ENCODE results near the gene GCK. TPM values are rescaled to one million over a fixed set of nuclear protein-coding genes. Genes with fewer than 3 reads are reported as not detected.

Gene GCK
- total and polyA plus RNA-seq, 3 donors from 2014 or later: 0.90 to 1.2 (median 0.94) TPM

DNA sequence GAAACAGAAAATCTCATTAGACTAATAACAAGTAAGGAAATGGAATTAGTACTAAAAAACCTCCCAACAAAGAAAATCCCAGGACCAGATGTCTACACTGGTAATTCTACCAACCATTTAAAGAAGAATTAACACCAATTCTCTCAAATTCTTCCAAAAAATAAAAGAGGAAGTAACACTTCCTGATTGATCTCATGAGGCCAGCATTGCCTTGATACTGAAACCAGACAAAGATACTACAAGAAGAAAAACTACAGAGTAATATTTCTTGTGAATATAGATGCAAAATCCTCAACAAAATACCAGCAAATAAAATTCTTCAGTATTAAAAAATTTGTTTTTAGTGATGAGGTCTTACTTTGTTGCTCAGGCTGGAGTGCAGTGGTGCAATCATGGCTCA, 21.3 kb downstream of the GCK start:
- no peak overlapping the region for H3K4me3 ChIP-seq
- no peaks in the 10 kb centered on the region for H3K4me1 ChIP-seq
- H3K36me3 ChIP-seq (ENCODE audit: low read depth, missing control alignments): no peaks in the 10 kb centered on the region
- intact Hi-C loops (cut with DNase I; ENCODE audit: low total_unique reads): no loop called here
- DNase-seq: no peak
- no peak overlapping the region for H3K27ac ChIP-seq
- H3K9me3 ChIP-seq: no peaks in the 10 kb centered on the region
- TF ChIP-seq, protein P1, sequence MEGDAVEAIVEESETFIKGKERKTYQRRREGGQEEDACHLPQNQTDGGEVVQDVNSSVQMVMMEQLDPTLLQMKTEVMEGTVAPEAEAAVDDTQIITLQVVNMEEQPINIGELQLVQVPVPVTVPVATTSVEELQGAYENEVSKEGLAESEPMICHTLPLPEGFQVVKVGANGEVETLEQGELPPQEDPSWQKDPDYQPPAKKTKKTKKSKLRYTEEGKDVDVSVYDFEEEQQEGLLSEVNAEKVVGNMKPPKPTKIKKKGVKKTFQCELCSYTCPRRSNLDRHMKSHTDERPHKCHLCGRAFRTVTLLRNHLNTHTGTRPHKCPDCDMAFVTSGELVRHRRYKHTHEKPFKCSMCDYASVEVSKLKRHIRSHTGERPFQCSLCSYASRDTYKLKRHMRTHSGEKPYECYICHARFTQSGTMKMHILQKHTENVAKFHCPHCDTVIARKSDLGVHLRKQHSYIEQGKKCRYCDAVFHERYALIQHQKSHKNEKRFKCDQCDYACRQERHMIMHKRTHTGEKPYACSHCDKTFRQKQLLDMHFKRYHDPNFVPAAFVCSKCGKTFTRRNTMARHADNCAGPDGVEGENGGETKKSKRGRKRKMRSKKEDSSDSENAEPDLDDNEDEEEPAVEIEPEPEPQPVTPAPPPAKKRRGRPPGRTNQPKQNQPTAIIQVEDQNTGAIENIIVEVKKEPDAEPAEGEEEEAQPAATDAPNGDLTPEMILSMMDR (IDR thresholded peaks at IDR 0.05): no peak
- TF ChIP-seq POLR2A (IDR thresholded peaks at IDR 0.05): no peak
- H3K27me3 ChIP-seq: no peaks in the 10 kb centered on the region

DNA sequence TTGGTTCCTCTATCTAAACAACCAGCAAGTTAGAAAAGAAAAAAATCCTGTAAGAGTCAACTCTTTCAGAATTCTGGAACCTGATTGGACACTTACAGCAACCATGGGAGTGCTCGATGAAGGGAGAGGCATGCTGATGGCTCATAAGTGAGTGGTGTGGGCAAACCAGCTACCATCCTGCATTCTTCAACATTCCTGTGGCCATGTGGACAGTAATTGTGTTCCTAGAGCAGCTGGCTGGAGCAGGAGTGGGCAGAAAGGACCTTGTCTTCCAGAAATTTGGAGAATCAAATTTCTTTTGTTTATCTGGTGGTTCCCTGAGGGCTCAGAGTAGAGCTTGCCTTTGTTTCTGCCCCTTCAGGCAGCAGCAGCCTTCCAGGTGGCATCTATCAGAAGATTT, 25.6 kb downstream of the GCK start:
- no peak for DNase-seq
- Histone ChIP-seq H3K36me3 (ENCODE audit: low read depth, missing control alignments) (no peaks in the 10 kb centered on the region), H3K27ac (no peak overlapping the region), H3K4me1 (no peaks in the 10 kb centered on the region), H3K4me3 (no peak overlapping the region), H3K27me3 (no peaks in the 10 kb centered on the region), H3K9me3 (no peaks in the 10 kb centered on the region)
- intact Hi-C loops (cut with DNase I; ENCODE audit: low total_unique reads): no loop called here
- 54 to 58% methylated on average over 1 of the region's 1 CpG for WGBS, 2 donors
- TF ChIP-seq, protein P1 (IDR thresholded peaks at IDR 0.05): no peak
- no peak for TF ChIP-seq POLR2A (IDR thresholded peaks at IDR 0.05)

DNA sequence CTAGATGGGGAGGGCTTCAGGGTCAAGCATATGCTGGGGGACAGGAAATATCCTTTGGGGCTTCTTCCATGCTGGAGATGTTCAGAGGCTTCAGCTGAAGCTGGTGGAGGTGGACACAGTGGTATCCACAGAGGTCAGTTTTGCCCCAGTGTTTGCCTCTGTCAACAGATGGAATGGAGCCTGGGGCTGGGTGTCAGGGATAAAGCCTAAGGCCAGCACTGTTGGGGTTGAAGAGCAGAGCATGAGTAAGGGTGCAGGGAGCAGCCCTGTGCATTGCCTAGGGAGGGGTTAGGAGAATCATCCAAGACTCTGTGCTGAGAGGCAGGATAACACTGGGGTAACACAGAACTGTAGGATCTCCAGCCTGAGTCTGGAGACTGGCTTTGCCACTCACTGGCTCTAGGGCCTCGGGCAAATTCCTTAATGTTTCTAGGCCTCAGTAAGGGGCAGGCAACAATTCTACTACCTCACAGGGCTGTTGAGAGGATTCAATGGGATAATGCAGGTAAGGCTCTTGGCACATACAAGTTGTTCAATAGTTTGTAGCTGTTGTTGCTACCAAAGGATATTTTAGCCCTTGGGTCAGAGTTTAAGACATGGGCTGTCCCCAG, 26.3 kb downstream of the GCK start:
- intact Hi-C loops (cut with DNase I; ENCODE audit: low total_unique reads): no loop called here
- 88% methylated on average over 1 of the region's 1 CpG; no CpG with 5 or more reads in 1 of the 2 donors for WGBS, 2 donors

DNA sequence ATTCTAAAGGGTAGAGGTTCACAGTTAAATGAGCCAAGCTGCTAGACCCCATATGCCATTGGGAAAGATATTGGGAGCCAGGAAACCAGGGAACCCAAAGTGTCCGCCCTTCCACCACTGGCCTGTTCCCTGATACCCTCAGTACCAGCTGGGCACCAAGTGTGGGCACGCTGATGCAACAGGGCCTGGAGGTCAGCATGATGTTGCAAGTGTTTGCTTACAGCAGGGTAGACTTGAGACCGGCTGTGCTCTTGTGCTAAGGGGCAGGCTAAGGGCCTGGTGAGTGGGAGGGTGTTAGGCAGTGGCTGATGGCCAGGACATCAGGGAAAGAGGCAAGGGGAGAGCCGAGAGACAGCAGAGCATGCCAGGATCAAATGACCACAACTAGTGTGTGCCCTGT, 27.1 kb downstream of the GCK start:
- H3K27ac ChIP-seq: no peak overlapping the region
- no peak for DNase-seq
- 79 to 90% methylated on average over 4 of the region's 4 CpGs for WGBS, 2 donors
- H3K36me3 ChIP-seq (ENCODE audit: low read depth, missing control alignments): no peaks in the 10 kb centered on the region
- H3K4me1 ChIP-seq: no peaks in the 10 kb centered on the region
- H3K9me3 ChIP-seq: no peaks in the 10 kb centered on the region
- no peaks in the 10 kb centered on the region for H3K27me3 ChIP-seq
- intact Hi-C loops (cut with DNase I; ENCODE audit: low total_unique reads): no loop called here
- no peak overlapping the region for H3K4me3 ChIP-seq
- no peak for TF ChIP-seq POLR2A (IDR thresholded peaks at IDR 0.05)
- TF ChIP-seq, protein P1 (IDR thresholded peaks at IDR 0.05): no peak

More for the DNA sequence above, 26.3 kb downstream of the GCK start:
- Histone ChIP-seq H3K4me3 (no peak overlapping the region), H3K4me1 (no peaks in the 10 kb centered on the region), H3K9me3 (no peaks in the 10 kb centered on the region), H3K27ac (no peak overlapping the region), H3K36me3 (ENCODE audit: low read depth, missing control alignments) (no peaks in the 10 kb centered on the region), H3K27me3 (no peaks in the 10 kb centered on the region)
- DNase-seq: no peak
- TF ChIP-seq POLR2A (IDR thresholded peaks at IDR 0.05): no peak
- TF ChIP-seq, protein P1 (IDR thresholded peaks at IDR 0.05): no peak

DNA sequence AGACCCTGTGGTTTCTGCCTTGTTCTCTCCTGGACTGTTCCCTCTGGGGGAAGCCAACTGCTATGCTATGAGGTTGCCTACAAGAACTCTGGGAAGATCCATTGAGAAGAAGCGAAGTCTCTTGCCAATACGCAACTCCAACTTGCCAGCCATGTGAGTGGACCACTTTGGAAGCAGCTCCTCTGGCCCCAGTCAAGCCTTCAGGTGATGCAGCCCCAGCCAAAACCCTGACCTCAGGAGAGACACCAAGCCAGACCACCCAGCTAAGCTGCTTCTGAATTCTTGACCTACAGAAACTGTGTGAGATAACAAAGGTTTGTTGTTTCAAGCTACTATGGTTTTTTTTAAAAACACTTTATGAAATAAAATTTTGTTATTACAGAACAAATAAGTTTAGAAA, 27.9 kb downstream of the GCK start:
- Histone ChIP-seq H3K9me3 (no peaks in the 10 kb centered on the region), H3K27ac (no peak overlapping the region), H3K4me3 (no peak overlapping the region), H3K4me1 (no peaks in the 10 kb centered on the region), H3K27me3 (no peaks in the 10 kb centered on the region), H3K36me3 (ENCODE audit: low read depth, missing control alignments) (no peaks in the 10 kb centered on the region)
- DNase-seq: no peak
- TF ChIP-seq POLR2A (IDR thresholded peaks at IDR 0.05): no peak
- TF ChIP-seq, protein P1 (IDR thresholded peaks at IDR 0.05): no peak
- intact Hi-C loops (cut with DNase I; ENCODE audit: low total_unique reads): no loop called here
- 91 to 93% methylated on average over 2 of the region's 2 CpGs for WGBS, 2 donors
